Epithelial cell of proximal tubule (primary cell): ENCODE results near the gene PHTF1. TPM values are rescaled to one million over a fixed set of nuclear protein-coding genes. Genes with fewer than 3 reads are reported as not detected.

ENCODE experiments used
- DNase-seq: peaks from one replicate; pipeline ENCODE4 v3.0.0-alpha.2; 2011; ENCODE audit warnings: low read depth
- H3K4me3 ChIP-seq: 2 replicates; pipeline ENCODE4 v1.5.1; 2011; ENCODE audit warnings: low read depth, mild to moderate bottlenecking, low read length
- CTCF ChIP-seq: conservative IDR thresholded peaks from 2 replicates; pipeline ENCODE4 v1.5.1; 2012; ENCODE audit warnings: low read depth, mild to moderate bottlenecking, low read length
- total RNA-seq: library from RNA; depleted of rRNA; stranded (reverse); fragments of >200 nt; gene quantifications from 2 replicates; pipeline ENCODE4 v1.2.3, GENCODE V29; 2015

The PHTF1 gene
- total RNA-seq, 1 donor from 2014 or later, result 18.9 TPM

GRCh38 chr1:113657556-113658063 lies 101.7 kb downstream of the PHTF1 start:
- TF ChIP-seq CTCF, result no peak
- no peak for DNase-seq
- no peak overlapping the region for H3K4me3 ChIP-seq

- H3K4me3 ChIP-seq, result no peak overlapping the region
- no peak for DNase-seq
- TF ChIP-seq CTCF, result no peak
Measured at GRCh38 chr1:113657126-113657525, 102.2 kb downstream of the PHTF1 start.

- TF ChIP-seq CTCF, result no peak
- H3K4me3 ChIP-seq, result no peak overlapping the region
- DNase-seq, result no peak
Measured at GRCh38 chr1:113654883-113655282, 104.4 kb downstream of the PHTF1 start.

GRCh38 chr1:113653741-113654140 lies 105.5 kb downstream of the PHTF1 start:
- TF ChIP-seq CTCF, result no peak
- no peak overlapping the region for H3K4me3 ChIP-seq
- DNase-seq, result no peak

- TF ChIP-seq CTCF, result no peak
- DNase-seq, result no peak
- no peak overlapping the region for H3K4me3 ChIP-seq
Measured at GRCh38 chr1:113652771-113653170, 106.5 kb downstream of the PHTF1 start.

GRCh38 chr1:113648478-113648877 lies 110.8 kb downstream of the PHTF1 start:
- no peak for TF ChIP-seq CTCF
- H3K4me3 ChIP-seq, result no peak overlapping the region
- no peak for DNase-seq

- DNase-seq, result no peak
- TF ChIP-seq CTCF, result no peak
- no peak overlapping the region for H3K4me3 ChIP-seq
Measured at GRCh38 chr1:113647164-113647563, 112.1 kb downstream of the PHTF1 start.
